Stimulated activated CD4-positive, alpha-beta T cell treated with anti-CD3 and anti-CD28 coated beads, TNF-alpha, amount 100 ng/mL, for 4 hours (primary cell): ENCODE data around the gene CCN6.

Experiments used
- DNase-seq, 3 experiments: peaks; one replicate each; pipeline ENCODE4 v3.0.0-alpha.2; 2020; ENCODE audit warnings: low read depth in 3 of 3

CCN6 gene

DNA sequence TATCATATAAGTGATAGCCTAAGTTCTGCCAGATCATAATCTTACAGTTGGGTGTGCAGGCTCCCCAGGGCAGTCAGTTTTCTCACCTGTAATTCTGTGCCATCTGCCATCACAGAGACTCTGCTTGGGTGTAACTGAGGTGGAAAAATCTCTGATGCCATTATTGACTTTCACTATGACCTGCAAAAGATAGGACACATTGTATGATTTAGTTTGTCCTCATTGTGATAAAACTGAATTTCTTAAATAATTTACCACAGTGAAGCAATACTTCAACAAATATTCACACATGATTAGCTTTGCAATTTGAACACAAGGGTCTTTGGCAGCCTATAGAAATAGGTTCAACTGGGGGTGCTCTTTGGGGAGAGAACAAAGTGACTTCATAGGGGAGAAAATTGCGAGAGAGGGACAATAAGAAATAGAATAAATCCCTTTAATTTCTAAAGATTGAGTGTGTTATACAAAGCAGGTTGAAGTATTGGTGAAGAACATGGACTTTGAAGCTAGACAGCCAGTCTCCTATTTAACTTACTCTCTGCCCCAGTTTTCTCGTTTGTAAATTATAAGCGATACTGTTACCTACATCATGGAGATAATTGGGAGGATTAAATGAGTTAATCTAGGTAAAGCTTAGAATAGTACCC lies 60.8 kb downstream of the CCN6 start:
- no peak for DNase-seq

DNA sequence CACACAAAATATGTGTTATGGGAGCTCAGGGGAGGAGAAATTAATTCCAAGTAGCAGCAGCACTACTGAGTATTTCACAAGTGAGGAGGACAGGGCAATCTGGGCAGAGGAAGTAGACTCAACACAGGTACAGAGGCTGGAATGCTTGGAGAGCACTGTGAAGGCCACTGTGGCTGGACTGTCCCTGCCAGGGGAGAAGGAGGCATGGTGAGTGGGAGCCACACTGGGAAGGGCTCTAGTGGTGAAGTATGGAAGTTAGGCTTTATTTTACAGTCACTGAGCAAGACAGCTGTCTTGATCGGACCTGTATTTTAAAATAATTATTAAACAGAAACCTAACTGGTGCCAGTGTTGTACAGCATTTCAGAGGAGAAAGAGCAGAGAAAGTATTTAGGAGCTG lies 62.3 kb downstream of the CCN6 start:
- DNase-seq: no peak

DNA sequence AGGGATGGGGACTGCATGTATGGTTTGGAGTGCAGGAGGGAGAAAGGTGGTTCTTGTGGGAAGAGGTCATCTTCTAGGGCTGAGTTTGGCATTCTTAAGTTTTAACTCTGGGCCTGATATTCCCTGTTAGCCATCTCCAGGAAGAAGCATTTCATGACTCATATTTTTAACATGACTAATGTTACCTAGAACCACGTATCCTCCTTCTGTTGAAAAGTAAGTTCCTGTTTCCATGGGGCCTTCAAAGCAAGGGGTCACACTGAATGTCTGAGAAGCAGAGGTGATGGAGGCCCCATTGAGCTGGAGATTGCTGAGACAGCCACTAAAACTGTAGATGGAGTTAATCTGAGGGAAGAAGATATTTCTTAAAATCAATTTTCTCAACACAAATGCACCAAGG lies 63.6 kb downstream of the CCN6 start:
- DNase-seq: no peak

DNA sequence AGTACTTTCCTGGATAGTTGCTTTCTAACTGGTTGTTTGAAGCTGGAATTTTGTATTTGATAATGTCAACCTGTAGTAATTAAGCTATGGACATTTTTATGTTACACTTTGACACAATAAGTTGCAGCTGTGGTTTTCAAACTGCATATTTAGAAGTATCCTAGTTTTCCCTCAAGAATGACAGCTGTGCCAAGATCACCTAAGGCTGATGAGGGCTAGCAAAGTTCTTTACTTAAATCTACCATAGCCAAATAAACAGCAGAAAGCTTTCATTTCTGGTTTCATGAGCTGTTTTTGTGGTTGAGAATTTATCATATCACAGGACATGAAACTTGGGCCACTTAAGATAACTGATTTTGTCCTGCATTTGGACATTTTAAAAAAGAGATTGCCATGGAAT lies 64.1 kb downstream of the CCN6 start:
- no peak for DNase-seq
